GM06990 (cell line): ENCODE results near the gene SLC38A11.

Experiments
- DNase-seq: peaks from one replicate; pipeline ENCODE4 v3.0.0-alpha.2; 2011; ENCODE audit not compliant: insufficient read length; ENCODE audit errors: extremely low read depth
- H3K27me3 ChIP-seq: replicated peaks from 2 replicates; pipeline ENCODE4 v1.6.0; 2011; ENCODE audit warnings: low read length; ENCODE audit not compliant: control insufficient read depth, insufficient read depth
- H3K36me3 ChIP-seq: 2 replicates; pipeline ENCODE4 v1.5.1; 2011; ENCODE audit warnings: low read length; ENCODE audit not compliant: control insufficient read depth, insufficient read depth
- H3K4me3 ChIP-seq: replicated peaks from 2 replicates; pipeline ENCODE4 v1.5.1; 2011; ENCODE audit warnings: low read depth, mild to moderate bottlenecking, control low read depth, low read length
- TF ChIP-seq, protein P1 (sequence below): IDR thresholded peaks from 2 replicates; pipeline ENCODE4 v1.5.1; 2011; ENCODE audit warnings: low read length, control low read depth, mild to moderate bottlenecking, inconsistent platforms; ENCODE audit not compliant: insufficient read depth, poor library complexity, severe bottlenecking

SLC38A11 gene

DNA sequence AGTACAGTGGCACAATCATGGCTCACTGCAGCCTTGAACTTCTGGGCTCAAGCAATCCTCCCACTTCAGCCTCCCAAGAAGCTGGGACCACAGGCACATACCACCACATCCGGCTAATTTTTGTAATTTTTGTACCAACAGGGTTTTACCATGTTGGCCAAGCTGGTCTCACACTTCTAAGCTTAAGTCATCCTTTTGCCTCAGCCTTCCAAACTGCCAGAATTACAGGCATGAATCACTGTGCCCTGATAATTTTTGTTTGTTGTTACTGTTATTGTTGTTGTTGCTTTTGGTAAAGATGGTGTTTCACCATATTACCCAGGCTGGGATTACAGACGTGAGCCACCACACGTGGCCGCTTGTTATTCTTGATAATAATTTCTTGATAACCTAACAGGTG, 103.2 kb downstream of the SLC38A11 start:
- Histone ChIP-seq H3K36me3 (no peaks in the 10 kb centered on the region), H3K27me3 (no peaks in the 10 kb centered on the region), H3K4me3 (no peak overlapping the region)
- TF ChIP-seq, protein P1, sequence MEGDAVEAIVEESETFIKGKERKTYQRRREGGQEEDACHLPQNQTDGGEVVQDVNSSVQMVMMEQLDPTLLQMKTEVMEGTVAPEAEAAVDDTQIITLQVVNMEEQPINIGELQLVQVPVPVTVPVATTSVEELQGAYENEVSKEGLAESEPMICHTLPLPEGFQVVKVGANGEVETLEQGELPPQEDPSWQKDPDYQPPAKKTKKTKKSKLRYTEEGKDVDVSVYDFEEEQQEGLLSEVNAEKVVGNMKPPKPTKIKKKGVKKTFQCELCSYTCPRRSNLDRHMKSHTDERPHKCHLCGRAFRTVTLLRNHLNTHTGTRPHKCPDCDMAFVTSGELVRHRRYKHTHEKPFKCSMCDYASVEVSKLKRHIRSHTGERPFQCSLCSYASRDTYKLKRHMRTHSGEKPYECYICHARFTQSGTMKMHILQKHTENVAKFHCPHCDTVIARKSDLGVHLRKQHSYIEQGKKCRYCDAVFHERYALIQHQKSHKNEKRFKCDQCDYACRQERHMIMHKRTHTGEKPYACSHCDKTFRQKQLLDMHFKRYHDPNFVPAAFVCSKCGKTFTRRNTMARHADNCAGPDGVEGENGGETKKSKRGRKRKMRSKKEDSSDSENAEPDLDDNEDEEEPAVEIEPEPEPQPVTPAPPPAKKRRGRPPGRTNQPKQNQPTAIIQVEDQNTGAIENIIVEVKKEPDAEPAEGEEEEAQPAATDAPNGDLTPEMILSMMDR, result no peak
- no peak for DNase-seq

DNA sequence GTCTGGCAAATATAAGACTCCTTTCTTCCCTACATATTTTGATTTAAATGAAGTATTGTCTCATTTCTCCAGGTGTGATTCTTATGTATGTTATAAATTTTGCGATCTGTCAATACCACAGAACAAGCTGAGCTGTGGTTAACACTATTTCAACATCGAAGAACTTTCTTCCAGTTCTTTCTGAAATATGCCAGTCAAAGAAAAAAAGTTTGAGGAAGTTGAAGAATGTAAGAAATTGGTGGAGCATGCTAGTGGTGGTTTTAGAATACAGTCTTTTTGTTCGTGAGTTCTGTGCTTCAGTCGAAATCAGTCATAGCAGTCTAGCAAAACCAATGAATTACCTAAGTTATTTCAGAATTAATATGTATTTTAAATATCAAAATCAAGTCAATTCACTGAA, 105.1 kb downstream of the SLC38A11 start:
- no peak for DNase-seq
- no peak overlapping the region for H3K4me3 ChIP-seq
- no peaks in the 10 kb centered on the region for H3K27me3 ChIP-seq
- no peaks in the 10 kb centered on the region for H3K36me3 ChIP-seq
- TF ChIP-seq, protein P1, result no peak

DNA sequence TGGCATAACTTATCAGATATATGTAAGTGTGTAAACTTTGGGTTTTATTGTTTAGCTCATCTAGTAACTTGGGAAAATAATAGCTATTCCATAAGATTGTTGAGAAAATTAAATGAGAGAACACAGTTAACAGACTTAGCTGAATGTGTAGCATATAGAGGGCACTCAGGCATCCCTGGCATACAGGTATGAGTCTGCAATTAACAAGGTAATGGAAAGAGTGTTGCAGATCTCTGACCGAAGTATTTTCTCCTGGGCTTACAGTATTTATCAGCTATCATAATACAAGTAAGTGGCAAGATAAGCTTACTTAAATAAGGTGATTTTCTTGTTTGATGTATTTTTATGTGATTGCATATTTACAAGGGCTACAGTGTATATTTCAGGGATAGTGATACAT, 105.8 kb downstream of the SLC38A11 start:
- TF ChIP-seq, protein P1, result no peak
- Histone ChIP-seq H3K27me3 (no peaks in the 10 kb centered on the region), H3K36me3 (no peaks in the 10 kb centered on the region), H3K4me3 (no peak overlapping the region)
- DNase-seq, result no peak

DNA sequence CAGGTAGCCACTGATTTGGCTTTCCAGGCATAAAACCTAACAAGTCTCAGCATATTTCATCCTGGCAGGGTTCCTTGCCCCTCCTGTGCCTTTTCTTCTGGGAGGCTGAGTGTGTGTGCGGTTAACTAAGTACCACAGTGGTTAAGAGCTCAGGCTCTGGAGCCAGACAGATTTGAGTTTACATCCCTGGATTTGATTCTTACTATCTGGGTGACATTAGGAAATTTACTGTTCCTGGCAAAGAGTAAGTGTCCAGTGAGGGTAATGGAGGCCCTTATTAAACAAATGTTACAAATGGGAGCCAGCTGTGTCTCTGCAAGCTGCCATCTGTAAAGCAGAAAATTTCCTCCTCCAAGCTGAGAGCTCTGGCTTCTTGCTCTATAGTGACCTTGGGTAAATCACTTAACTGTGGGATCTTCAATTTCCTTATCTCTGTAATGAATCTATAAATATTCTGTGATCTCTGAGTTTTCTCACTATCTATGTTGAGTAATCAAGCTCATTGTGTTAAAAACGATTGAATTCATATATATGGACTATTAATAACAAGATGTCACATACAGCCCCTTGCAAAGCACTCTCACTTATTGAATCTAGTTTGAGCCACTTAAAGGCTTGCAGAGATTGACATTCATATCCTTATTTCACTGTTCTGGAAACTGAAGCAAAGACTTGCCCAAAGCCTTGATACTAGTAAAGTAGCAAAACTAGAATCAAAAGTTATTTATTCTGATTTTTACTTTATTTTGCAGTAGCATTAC, 107.2 kb downstream of the SLC38A11 start:
- TF ChIP-seq, protein P1, result no peak
- no peak overlapping the region for H3K4me3 ChIP-seq
- DNase-seq, result no peak
- H3K36me3 ChIP-seq, result no peaks in the 10 kb centered on the region
- H3K27me3 ChIP-seq, result no peaks in the 10 kb centered on the region

DNA sequence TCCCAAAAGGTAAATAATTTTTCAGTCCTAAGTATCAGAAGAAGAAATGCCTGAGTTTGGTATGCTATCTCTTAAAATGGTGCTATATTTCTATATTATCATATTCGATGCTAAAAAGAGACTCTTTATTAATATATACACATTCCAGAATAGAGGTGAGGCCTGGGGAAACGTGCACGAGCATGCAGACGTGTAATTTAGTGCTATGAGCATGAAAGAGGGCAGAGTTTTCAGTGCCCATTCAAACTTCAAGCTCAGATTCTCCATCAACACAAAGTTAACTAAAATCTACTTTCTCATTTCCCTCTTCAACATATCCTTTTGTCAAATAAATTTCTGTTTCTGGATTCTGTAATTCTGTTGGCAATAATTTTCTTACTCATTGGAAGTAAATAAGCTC, 108.0 kb downstream of the SLC38A11 start:
- no peaks in the 10 kb centered on the region for H3K36me3 ChIP-seq
- DNase-seq, result no peak
- TF ChIP-seq, protein P1, result no peak
- no peaks in the 10 kb centered on the region for H3K27me3 ChIP-seq
- H3K4me3 ChIP-seq, result no peak overlapping the region

DNA sequence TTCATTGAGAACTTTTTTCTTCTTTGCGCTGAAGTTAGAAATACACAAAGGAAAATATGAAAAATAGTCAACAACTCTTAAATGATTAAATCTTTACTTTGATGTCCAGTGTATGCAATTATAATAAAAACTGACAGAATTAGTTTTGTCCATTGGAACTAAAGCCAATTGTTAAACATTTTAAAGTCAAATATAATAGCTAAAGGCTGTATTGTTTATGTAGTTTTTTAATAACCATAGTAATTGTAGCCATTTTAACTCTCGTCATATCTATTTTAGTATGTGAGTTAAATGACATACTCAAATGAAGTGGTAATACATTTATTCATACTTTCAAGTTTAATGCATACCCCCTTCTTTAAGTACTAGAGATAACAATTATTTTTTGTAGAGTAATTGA, 109.0 kb downstream of the SLC38A11 start:
- H3K27me3 ChIP-seq, result peaks cover 2% of the 10 kb centered on the region
- no peaks in the 10 kb centered on the region for H3K36me3 ChIP-seq
- TF ChIP-seq, protein P1, result no peak
- H3K4me3 ChIP-seq, result no peak overlapping the region
- DNase-seq, result no peak
